Lower leg skin (tissue), 3 donors: Measurements from ENCODE around the gene ITPRID1.

ENCODE experiments used
- POLR2A ChIP-seq, 2 donors: fragments of 450-650 bp; IDR thresholded peaks; one replicate each; pipeline ENCODE4 v1.6.1; 2016 to 2017; ENCODE audit warnings: antibody characterized with exemption in 2 of 2, mild to moderate bottlenecking in 1 of 2, moderate library complexity in 1 of 2
- TF ChIP-seq, protein P1 (sequence below), 3 donors: fragments of 450-650 bp; IDR thresholded peaks; one replicate each; pipeline ENCODE4 v1.5.1; 2016; ENCODE audit warnings: antibody characterized with exemption in 3 of 3, mild to moderate bottlenecking in 3 of 3, moderate library complexity in 2 of 3

- TF ChIP-seq POLR2A (IDR thresholded peaks at IDR 0.05), result no peak
- TF ChIP-seq, protein P1, sequence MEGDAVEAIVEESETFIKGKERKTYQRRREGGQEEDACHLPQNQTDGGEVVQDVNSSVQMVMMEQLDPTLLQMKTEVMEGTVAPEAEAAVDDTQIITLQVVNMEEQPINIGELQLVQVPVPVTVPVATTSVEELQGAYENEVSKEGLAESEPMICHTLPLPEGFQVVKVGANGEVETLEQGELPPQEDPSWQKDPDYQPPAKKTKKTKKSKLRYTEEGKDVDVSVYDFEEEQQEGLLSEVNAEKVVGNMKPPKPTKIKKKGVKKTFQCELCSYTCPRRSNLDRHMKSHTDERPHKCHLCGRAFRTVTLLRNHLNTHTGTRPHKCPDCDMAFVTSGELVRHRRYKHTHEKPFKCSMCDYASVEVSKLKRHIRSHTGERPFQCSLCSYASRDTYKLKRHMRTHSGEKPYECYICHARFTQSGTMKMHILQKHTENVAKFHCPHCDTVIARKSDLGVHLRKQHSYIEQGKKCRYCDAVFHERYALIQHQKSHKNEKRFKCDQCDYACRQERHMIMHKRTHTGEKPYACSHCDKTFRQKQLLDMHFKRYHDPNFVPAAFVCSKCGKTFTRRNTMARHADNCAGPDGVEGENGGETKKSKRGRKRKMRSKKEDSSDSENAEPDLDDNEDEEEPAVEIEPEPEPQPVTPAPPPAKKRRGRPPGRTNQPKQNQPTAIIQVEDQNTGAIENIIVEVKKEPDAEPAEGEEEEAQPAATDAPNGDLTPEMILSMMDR (IDR thresholded peaks at IDR 0.05), result no peak
Observed at GRCh38 chr7:31476941-31477677, 36.8 kb upstream of the ITPRID1 start.
